Measurements from ENCODE around the gene GPR78. TPM values are rescaled to one million over a fixed set of nuclear protein-coding genes. Genes with fewer than 3 reads are reported as not detected.

The GPR78 gene
- polyA plus RNA-seq, 3 donors = not detected

- DNase-seq = no peak
- H3K27ac ChIP-seq (ENCODE audit: low read depth in 1 of 2, low read length in 2 of 2) = no peak overlapping the region
- Mint-ChIP-seq H3K27me3 (ENCODE audit: low read depth in 3 of 3) (peaks cover 0 to 3% (median 2%) of the 10 kb centered on the region in 3 donors), H3K9me3 (peaks cover 0 to 2% (median 0%) of the 10 kb centered on the region in 7 donors), H3K4me3 (no peak overlapping the region), H3K36me3 (no peaks in the 10 kb centered on the region), H3K27ac (no peak overlapping the region), H3K4me1 (no peaks in the 10 kb centered on the region)
- no peaks in the 10 kb centered on the region for H3K9me3 ChIP-seq (replicated peaks in 1 of 2; ENCODE audit: control insufficient read depth in 1 of 2, insufficient read depth in 1 of 2, low read length in 2 of 2)
- H3K9ac ChIP-seq (ENCODE audit: insufficient read depth, low read length, poor library complexity, severe bottlenecking) = no peak overlapping the region
- H2AFZ ChIP-seq (ENCODE audit: insufficient read depth, low read depth, low read length, poor library complexity, severe bottlenecking) = no peak overlapping the region
- intact Hi-C loops (cut with micrococcal nuclease) = no loop called here
- H3K27me3 ChIP-seq (ENCODE audit: control insufficient read depth in 2 of 2, insufficient read depth in 2 of 2, low read length in 2 of 2) = no peaks in the 10 kb centered on the region
- H3K4me2 ChIP-seq (replicated peaks; ENCODE audit: extremely low read depth, low read length, poor library complexity, severe bottlenecking) = no peak overlapping the region
- no peaks in the 10 kb centered on the region for H3K4me1 ChIP-seq (ENCODE audit: control insufficient read depth in 1 of 2, insufficient read depth in 2 of 2, low read length in 2 of 2)
- H3K79me2 ChIP-seq (ENCODE audit: insufficient read depth, low read length) = no peaks in the 10 kb centered on the region
- WGBS (ENCODE audit: insufficient coverage) = 83% methylated on average over 6 of the region's 12 CpGs
- no peak for TF ChIP-seq CTCF (IDR thresholded peaks at IDR 0.05)
- H4K20me1 ChIP-seq (ENCODE audit: insufficient read depth, low read length) = no peaks in the 10 kb centered on the region
- no peak overlapping the region for H3K4me3 ChIP-seq (replicated peaks in 1 of 3; ENCODE audit: low read depth in 2 of 3, low read length in 3 of 3)
- no peaks in the 10 kb centered on the region for H3K36me3 ChIP-seq (replicated peaks in 1 of 2; ENCODE audit: control insufficient read depth in 1 of 2, insufficient read depth in 2 of 2, low read length in 2 of 2)
Observed at GRCh38 chr4:8553991-8554405, 26.2 kb upstream of the GPR78 start.

GRCh38 chr4:8554555-8555100 is 25.6 kb upstream of the GPR78 start:
- TF ChIP-seq CTCF (IDR thresholded peaks at IDR 0.05) = no peak
- WGBS (ENCODE audit: insufficient coverage) = 86% methylated on average over 12 of the region's 17 CpGs

More at GRCh38 chr4:8554555-8555100, 25.6 kb upstream of the GPR78 start:
- Mint-ChIP-seq H3K4me1 (no peaks in the 10 kb centered on the region), H3K36me3 (no peaks in the 10 kb centered on the region), H3K27ac (no peak overlapping the region), H3K9me3 (peaks cover 0 to 3% (median 0%) of the 10 kb centered on the region in 7 donors), H3K27me3 (ENCODE audit: low read depth in 3 of 3) (peaks cover 0 to 3% (median 2%) of the 10 kb centered on the region in 3 donors), H3K4me3 (no peak overlapping the region)
- Histone ChIP-seq H3K36me3 (replicated peaks in 1 of 2; ENCODE audit: control insufficient read depth in 1 of 2, insufficient read depth in 2 of 2, low read length in 2 of 2) (no peaks in the 10 kb centered on the region), H3K27me3 (ENCODE audit: control insufficient read depth in 2 of 2, insufficient read depth in 2 of 2, low read length in 2 of 2) (no peaks in the 10 kb centered on the region), H3K4me3 (replicated peaks in 1 of 3; ENCODE audit: low read depth in 2 of 3, low read length in 3 of 3) (no peak overlapping the region), H3K9me3 (replicated peaks in 1 of 2; ENCODE audit: control insufficient read depth in 1 of 2, insufficient read depth in 1 of 2, low read length in 2 of 2) (no peaks in the 10 kb centered on the region), H2AFZ (ENCODE audit: insufficient read depth, low read depth, low read length, poor library complexity, severe bottlenecking) (no peak overlapping the region), H3K4me2 (replicated peaks; ENCODE audit: extremely low read depth, low read length, poor library complexity, severe bottlenecking) (no peak overlapping the region), H3K9ac (ENCODE audit: insufficient read depth, low read length, poor library complexity, severe bottlenecking) (no peak overlapping the region), H3K79me2 (ENCODE audit: insufficient read depth, low read length) (no peaks in the 10 kb centered on the region), H3K4me1 (ENCODE audit: control insufficient read depth in 1 of 2, insufficient read depth in 2 of 2, low read length in 2 of 2) (no peaks in the 10 kb centered on the region), H3K27ac (ENCODE audit: low read depth in 1 of 2, low read length in 2 of 2) (no peak overlapping the region), H4K20me1 (ENCODE audit: insufficient read depth, low read length) (no peaks in the 10 kb centered on the region)
- intact Hi-C loops (cut with micrococcal nuclease) = no loop called here
- DNase-seq = no peak
